Neural cell (in vitro differentiated cells): Measurements from ENCODE around the gene NELL2. TPM values are rescaled to one million over a fixed set of nuclear protein-coding genes. Genes with fewer than 3 reads are reported as not detected.

Experiments used
- H2AFZ ChIP-seq: fragments of 200-600, 300-800 bp; sonication (generic), shearing (Covaris generic); 2 replicates; pipeline ENCODE4 v1.6.0; 2014; ENCODE audit warnings: low read depth, mild to moderate bottlenecking, antibody characterized with exemption, low read length, moderate library complexity
- H3F3A ChIP-seq: fragments of 200-600 bp; shearing (Covaris generic); 2 replicates; pipeline ENCODE4 v1.6.1; 2016; ENCODE audit warnings: mild to moderate bottlenecking, moderate library complexity, mixed read lengths, antibody characterized with exemption, low read length; ENCODE audit not compliant: insufficient read depth, poor library complexity, severe bottlenecking
- H3K27ac ChIP-seq: fragments of 200-600, 300-800 bp; sonication (generic), shearing (Covaris generic); 2 replicates; pipeline ENCODE4 v1.5.1; 2014; ENCODE audit warnings: mild to moderate bottlenecking, low read length, moderate library complexity
- H3K27me3 ChIP-seq: fragments of 300-800, 200-600 bp; sonication (generic), shearing (Covaris generic); 2 replicates; pipeline ENCODE4 v1.6.0; 2014; ENCODE audit warnings: mild to moderate bottlenecking, low read depth, low read length, moderate library complexity; ENCODE audit not compliant: insufficient read depth
- H3K36me3 ChIP-seq: fragments of 300-800, 200-600 bp; sonication (generic), shearing (Covaris generic); 2 replicates; pipeline ENCODE4 v1.5.1; 2014; ENCODE audit warnings: mild to moderate bottlenecking, antibody characterized with exemption, low read length, moderate library complexity; ENCODE audit not compliant: insufficient read depth
- H3K4me2 ChIP-seq: fragments of 300-800, 200-600 bp; sonication (generic), shearing (Covaris generic); 2 replicates; pipeline ENCODE4 v1.6.0; 2014; ENCODE audit warnings: mild to moderate bottlenecking, low read length
- H3K4me3 ChIP-seq: fragments of 300-800, 200-600 bp; sonication (generic), shearing (Covaris generic); 2 replicates; pipeline ENCODE4 v1.5.1; 2014; ENCODE audit warnings: mild to moderate bottlenecking, low read length, moderate library complexity
- H3K79me2 ChIP-seq: fragments of 200-600 bp; shearing (Covaris generic); replicated peaks from 2 replicates; pipeline ENCODE4 v1.6.0; 2014; ENCODE audit warnings: mild to moderate bottlenecking, low read length, moderate library complexity; ENCODE audit not compliant: insufficient read depth
- H3K9ac ChIP-seq: fragments of 300-800, 200-600 bp; sonication (generic), shearing (Covaris generic); 2 replicates; pipeline ENCODE4 v1.6.1; 2016; ENCODE audit warnings: mild to moderate bottlenecking, low read length, mixed read lengths
- H3K9me2 ChIP-seq: fragments of 200-600 bp; shearing (Covaris generic); 2 replicates; pipeline ENCODE4 v1.6.1; 2016; ENCODE audit warnings: mild to moderate bottlenecking, low read length, mixed read lengths; ENCODE audit not compliant: insufficient read depth
- H3K9me3 ChIP-seq: fragments of 200-600, 300-800 bp; sonication (generic), shearing (Covaris generic); 2 replicates; pipeline ENCODE4 v1.6.1; 2016; ENCODE audit warnings: mild to moderate bottlenecking, mixed run types, low read length, moderate library complexity, mixed read lengths
- H4K20me1 ChIP-seq: fragments of 200-600 bp; shearing (Covaris generic); 2 replicates; pipeline ENCODE4 v1.6.1; 2016; ENCODE audit warnings: mild to moderate bottlenecking, mixed run types; ENCODE audit not compliant: insufficient read depth
- CTCF ChIP-seq: fragments of 450-650 bp; IDR thresholded peaks from 2 replicates; pipeline ENCODE4 v1.5.1; 2014; ENCODE audit warnings: antibody characterized with exemption, mild to moderate bottlenecking, moderate library complexity; ENCODE audit not compliant: poor library complexity, severe bottlenecking
- EP300 ChIP-seq: fragments of 450-650 bp; conservative IDR thresholded peaks from 2 replicates; pipeline ENCODE4 v1.6.1; 2014; ENCODE audit warnings: antibody characterized with exemption, mild to moderate bottlenecking, moderate library complexity; ENCODE audit not compliant: poor library complexity, severe bottlenecking
- EZH2 ChIP-seq: fragments of 200-600, 300-800 bp; shearing (Covaris generic), sonication (generic); IDR thresholded peaks from 2 replicates; pipeline ENCODE4 v1.6.1; 2014; ENCODE audit warnings: antibody characterized with exemption, low read length, borderline replicate concordance, mild to moderate bottlenecking; ENCODE audit not compliant: insufficient read depth, poor library complexity, severe bottlenecking
- MXI1 ChIP-seq: fragments of 450-650 bp; conservative IDR thresholded peaks from 2 replicates; pipeline ENCODE4 v1.6.1; 2014; ENCODE audit warnings: antibody characterized with exemption, mild to moderate bottlenecking; ENCODE audit not compliant: poor library complexity, severe bottlenecking
- POLR2AphosphoS5 ChIP-seq: IDR thresholded peaks from 2 replicates; pipeline ENCODE4 v1.6.1; 2012
- RAD21 ChIP-seq: fragments of 450-650 bp; conservative IDR thresholded peaks from 2 replicates; pipeline ENCODE4 v1.6.1; 2014; ENCODE audit warnings: antibody characterized with exemption, mild to moderate bottlenecking, moderate library complexity
- REST ChIP-seq: IDR thresholded peaks from 2 replicates; pipeline ENCODE4 v1.6.1; 2012; ENCODE audit warnings: borderline replicate concordance
- SMC3 ChIP-seq: fragments of 450-650 bp; conservative IDR thresholded peaks from 2 replicates; pipeline ENCODE4 v1.6.1; 2014; ENCODE audit warnings: antibody characterized with exemption, mild to moderate bottlenecking, moderate library complexity; ENCODE audit not compliant: poor library complexity
- TAF1 ChIP-seq: IDR thresholded peaks from 2 replicates; pipeline ENCODE4 v1.6.1; 2012; ENCODE audit warnings: low read depth
- polyA plus RNA-seq: library from polyadenylated mRNA; depleted of rRNA; stranded (reverse); fragments of >200 nt; gene quantifications from 2 replicates; pipeline ENCODE4 v1.2.3, GENCODE V29; 2014
- small RNA-seq, 3 experiments: library from RNA; depleted of rRNA; stranded (forward); fragments of <200 nt; gene quantifications; one replicate each; pipeline ENCODE3, GENCODE V24; 2012

NELL2 gene
- polyA plus RNA-seq, 1 donor from 2014 or later, result 41.8 TPM

- Histone ChIP-seq H3K9ac (no peak overlapping the region), H2AFZ (no peak overlapping the region), H3K36me3 (no peaks in the 10 kb centered on the region), H3K27me3 (no peaks in the 10 kb centered on the region), H4K20me1 (no peaks in the 10 kb centered on the region), H3K4me2 (no peak overlapping the region), H3K4me3 (no peak overlapping the region), H3K27ac (no peak overlapping the region), H3K9me2 (no peaks in the 10 kb centered on the region), H3K79me2 (no peaks in the 10 kb centered on the region), H3F3A (no peaks in the 10 kb centered on the region), H3K9me3 (no peaks in the 10 kb centered on the region)
- no peak for TF ChIP-seq SMC3
- TF ChIP-seq TAF1, result no peak
- no peak for TF ChIP-seq MXI1
- no peak for TF ChIP-seq REST
- TF ChIP-seq EZH2, result no peak
- TF ChIP-seq CTCF, result no peak
- no peak for TF ChIP-seq RAD21
- no peak for TF ChIP-seq EP300
- TF ChIP-seq POLR2AphosphoS5, result no peak
Observed at GRCh38 chr12:44459569-44459968, 416.5 kb downstream of the NELL2 start.

Small RNA genes within 50 kb of the gene (small RNA-seq; reads per million reads assigned to genes)
- gene RF00019, result 0 to 1.2 (median 0) reads per million in 3 experiments

Other genes with a start within 250 kb of the NELL2 start
- 0.07 and 0.22 TPM in 2 replicates for gene DBX2, start 174.8 kb upstream of the NELL2 start, polyA plus RNA-seq